Parathyroid adenoma (tissue), 2 donors: ENCODE data around the gene PLEKHD1.

Source experiments
- H2AFZ ChIP-seq: fragments of 300-600 bp; sonication (generic); one replicate; pipeline ENCODE4 v1.7.0; 2017; ENCODE audit warnings: antibody characterized with exemption, mild to moderate bottlenecking
- H3K27ac ChIP-seq: fragments of 300-600 bp; sonication (generic); one replicate; pipeline ENCODE4 v1.7.0; 2017
- H3K27me3 ChIP-seq: fragments of 300-600 bp; sonication (generic); one replicate; pipeline ENCODE4 v1.7.0; 2017; ENCODE audit warnings: low read length; ENCODE audit not compliant: control insufficient read depth, insufficient read depth
- H3K36me3 ChIP-seq: fragments of 300-600 bp; sonication (generic); one replicate; pipeline ENCODE4 v1.7.0; 2017; ENCODE audit warnings: low read length; ENCODE audit not compliant: control insufficient read depth, insufficient read depth
- H3K4me1 ChIP-seq: fragments of 300-600 bp; sonication (generic); one replicate; pipeline ENCODE4 v1.7.0; 2017; ENCODE audit warnings: control low read depth
- H3K4me2 ChIP-seq: fragments of 300-600 bp; sonication (generic); one replicate; pipeline ENCODE4 v1.7.0; 2017; ENCODE audit warnings: low read length
- H3K4me3 ChIP-seq: fragments of 300-600 bp; sonication (generic); one replicate; pipeline ENCODE4 v1.7.0; 2017; ENCODE audit warnings: low read depth, low read length
- H3K79me2 ChIP-seq: fragments of 300-600 bp; sonication (generic); one replicate; pipeline ENCODE4 v1.7.0; 2017; ENCODE audit warnings: control low read depth
- H3K9ac ChIP-seq: fragments of 300-600 bp; sonication (generic); one replicate; pipeline ENCODE4 v1.7.0; 2017; ENCODE audit warnings: mild to moderate bottlenecking
- H3K9me3 ChIP-seq: fragments of 300-600 bp; sonication (generic); one replicate; pipeline ENCODE4 v1.7.0; 2017; ENCODE audit warnings: low read length; ENCODE audit not compliant: control insufficient read depth
- CTCF ChIP-seq: fragments of 300-600 bp; sonication (generic); IDR thresholded peaks from one replicate; pipeline ENCODE4 v1.7.0; 2017; ENCODE audit warnings: antibody characterized with exemption, mild to moderate bottlenecking
- donor health status: primary hyperparathyroidism.

PLEKHD1 gene

DNA sequence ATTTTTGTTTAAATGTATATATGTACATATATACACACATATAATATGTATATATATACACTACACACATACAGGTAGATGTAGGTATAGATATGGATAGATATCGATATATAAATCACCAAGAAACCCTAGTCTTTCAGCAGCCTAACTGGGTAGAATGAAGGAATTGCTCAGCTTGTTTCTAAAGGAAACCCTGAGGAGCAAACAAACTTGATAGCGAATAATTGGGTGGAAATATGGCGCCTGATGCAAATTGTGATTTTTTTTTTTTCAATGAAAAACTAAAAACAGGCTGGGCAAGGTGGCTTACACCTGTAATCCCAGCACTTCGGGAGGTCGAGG, 90.4 kb downstream of the PLEKHD1 start:
- H3K4me1 ChIP-seq: peaks cover 3% of the 10 kb centered on the region
- H3K9me3 ChIP-seq: no peaks in the 10 kb centered on the region
- TF ChIP-seq CTCF: no peak
- H3K79me2 ChIP-seq: no peaks in the 10 kb centered on the region
- no peaks in the 10 kb centered on the region for H3K36me3 ChIP-seq
- H3K4me3 ChIP-seq: no peak overlapping the region
- no peak overlapping the region for H3K27ac ChIP-seq
- H2AFZ ChIP-seq: peak overlapping the region; percentile 61
- peaks cover 7% of the 10 kb centered on the region for H3K27me3 ChIP-seq
- H3K9ac ChIP-seq: no peak overlapping the region
- peak overlapping the region; percentile 45 for H3K4me2 ChIP-seq

- H3K4me1 ChIP-seq: no peaks in the 10 kb centered on the region
- no peak overlapping the region for H3K9ac ChIP-seq
- H3K79me2 ChIP-seq: no peaks in the 10 kb centered on the region
- no peaks in the 10 kb centered on the region for H3K9me3 ChIP-seq
- H3K27ac ChIP-seq: no peak overlapping the region
- H2AFZ ChIP-seq: no peak overlapping the region
- H3K4me3 ChIP-seq: no peak overlapping the region
- no peaks in the 10 kb centered on the region for H3K27me3 ChIP-seq
- no peak for TF ChIP-seq CTCF
- no peaks in the 10 kb centered on the region for H3K36me3 ChIP-seq
- no peak overlapping the region for H3K4me2 ChIP-seq
Observed at GRCh38 chr14:69579476-69579875, 94.9 kb downstream of the PLEKHD1 start.

GRCh38 chr14:69580009-69580577, 95.6 kb downstream of the PLEKHD1 start:
- Histone ChIP-seq H3K9me3 (no peaks in the 10 kb centered on the region), H2AFZ (no peak overlapping the region), H3K27ac (no peak overlapping the region), H3K9ac (no peak overlapping the region), H3K79me2 (no peaks in the 10 kb centered on the region), H3K4me3 (no peak overlapping the region), H3K36me3 (no peaks in the 10 kb centered on the region), H3K4me2 (no peak overlapping the region), H3K4me1 (no peaks in the 10 kb centered on the region), H3K27me3 (no peaks in the 10 kb centered on the region)
- TF ChIP-seq CTCF: no peak
